HepG2 (cell line): ENCODE results near the gene MRM3. TPM values are rescaled to one million over a fixed set of nuclear protein-coding genes. Genes with fewer than 3 reads are reported as not detected.
A peak's percentile ranks its signal among the peaks of the same experiment; 100 is the strongest.

ENCODE experiments used
- ARHGAP35 ChIP-seq: sonication (generic); formaldehyde crosslinking; IDR thresholded peaks from 2 replicates; pipeline ENCODE4 v1.9.0; 2022; ENCODE audit warnings: mild to moderate bottlenecking, inconsistent platforms, moderate library complexity, missing genetic modification reagents, borderline replicate concordance
- ATF7-NPFF ChIP-seq: sonication (generic); formaldehyde crosslinking; IDR thresholded peaks from 2 replicates; pipeline ENCODE4 v1.8.1; 2023; ENCODE audit warnings: mild to moderate bottlenecking, low read depth, missing genetic modification reagents, moderate library complexity
- CCAR2 ChIP-seq: fragments of 200-400 bp; formaldehyde crosslinking; optimal IDR thresholded peaks from 2 replicates; pipeline ENCODE3; 2018; ENCODE audit warnings: low read depth, mild to moderate bottlenecking, low read length, moderate library complexity
- EED ChIP-seq: sonication (generic); formaldehyde crosslinking; IDR thresholded peaks from 2 replicates; pipeline ENCODE4 v1.5.0; 2020; ENCODE audit warnings: mild to moderate bottlenecking, missing genetic modification reagents
- FOXA3 ChIP-seq: IDR thresholded peaks from 2 replicates; pipeline ENCODE4 v1.6.1; 2016; ENCODE audit warnings: missing genetic modification reagents, missing compliant biosample characterization
- HNF4A ChIP-seq: sonication (generic); formaldehyde crosslinking; IDR thresholded peaks from 2 replicates; pipeline ENCODE4 v1.4.0; 2020; ENCODE audit warnings: missing genetic modification reagents
- KDM5B ChIP-seq: sonication (generic); formaldehyde crosslinking; IDR thresholded peaks from 2 replicates; pipeline ENCODE4 v1.4.0; 2020; ENCODE audit warnings: missing genetic modification reagents, mild to moderate bottlenecking, borderline replicate concordance
- LCORL ChIP-seq, 2 experiments: fragments of 450-650 bp in 1 of 2; sonication (generic) in 1 of 2; formaldehyde crosslinking in 1 of 2; IDR thresholded peaks; 2 replicates each; pipeline versions ENCODE4 v1.5.0 to v1.6.1; 2017 to 2020; ENCODE audit warnings: antibody characterized with exemption in 1 of 2, missing genetic modification reagents in 1 of 2
- MBD4 ChIP-seq: IDR thresholded peaks from 2 replicates; pipeline ENCODE4 v1.6.1; 2012; ENCODE audit warnings: low read length, inconsistent platforms, borderline replicate concordance
- PITX1 ChIP-seq: sonication (generic); formaldehyde crosslinking; IDR thresholded peaks from 2 replicates; pipeline ENCODE4 v1.5.1; 2020; ENCODE audit warnings: mild to moderate bottlenecking, missing genetic modification reagents
- RFX5 ChIP-seq: IDR thresholded peaks from 2 replicates; pipeline ENCODE4 v1.6.1; 2011; ENCODE audit warnings: low read depth, low read length, improper control_type of control experiment
- SMARCC2 ChIP-seq: fragments of 450-650 bp; IDR thresholded peaks from 2 replicates; pipeline ENCODE4 v1.6.1; 2017; ENCODE audit warnings: antibody characterized with exemption, mild to moderate bottlenecking
- TBX3 ChIP-seq: fragments of 450-650 bp; IDR thresholded peaks from 2 replicates; pipeline ENCODE4 v1.6.1; 2017; ENCODE audit warnings: antibody characterized with exemption, mild to moderate bottlenecking, inconsistent platforms, borderline replicate concordance
- TCF7 ChIP-seq: sonication (generic); IDR thresholded peaks from 2 replicates; pipeline ENCODE4 v1.6.1; 2016; ENCODE audit warnings: antibody characterized with exemption, low read depth
- YEATS4 ChIP-seq: sonication (generic); formaldehyde crosslinking; IDR thresholded peaks from 2 replicates; pipeline ENCODE4 v1.4.0; 2020; ENCODE audit warnings: missing genetic modification reagents, borderline replicate concordance
- ZMAT3 ChIP-seq: sonication (generic); formaldehyde crosslinking; conservative IDR thresholded peaks from 2 replicates; pipeline ENCODE4 v1.7.0; 2021; ENCODE audit warnings: missing genetic modification reagents
- ZNF232 ChIP-seq: sonication (generic); formaldehyde crosslinking; IDR thresholded peaks from 2 replicates; pipeline ENCODE4 v1.4.0; 2020; ENCODE audit warnings: missing genetic modification reagents, borderline replicate concordance
- ZNF772 ChIP-seq: sonication (generic); formaldehyde crosslinking; IDR thresholded peaks from 2 replicates; pipeline ENCODE4 v1.5.0; 2020; ENCODE audit warnings: mild to moderate bottlenecking, missing genetic modification reagents
- polyA plus RNA-seq, 8 experiments: library from polyadenylated mRNA; depleted of rRNA in 3 of 8; stranded (reverse) in 7 of 8; unstranded in 1 of 8; fragments of >200 nt; fragmentation: Illumina TruSeq in 4 of 8; extraction: Trizol in 4 of 8; gene quantifications; 2 replicates each; pipeline versions ENCODE4 v1.2.1 to v1.2.3, GENCODE V29; 2011 to 2016; ENCODE audit warnings: low read depth in 4 of 8, missing spikeins in 1 of 8, mixed read lengths in 1 of 8; ENCODE audit not compliant: insufficient read depth in 1 of 8
- total RNA-seq, 5 experiments: library from RNA; depleted of rRNA; stranded (reverse); fragments of >200 nt; fragmentation: Illumina TruSeq; extraction: Trizol; gene quantifications; 2 replicates each; pipeline ENCODE4 v1.2.3, GENCODE V29; 2016; ENCODE audit warnings: low read depth in 1 of 5
- TF ChIP-seq, protein P1 (sequence below): sonication (generic); formaldehyde crosslinking; conservative IDR thresholded peaks from 2 replicates; pipeline ENCODE4 v1.4.0; 2020; ENCODE audit warnings: mild to moderate bottlenecking, missing genetic modification reagents, moderate library complexity
- TF ChIP-seq, protein P2 (sequence below): sonication (generic); formaldehyde crosslinking; IDR thresholded peaks from 2 replicates; pipeline ENCODE4 v1.5.1; 2020; ENCODE audit warnings: missing genetic modification reagents, mild to moderate bottlenecking, borderline replicate concordance
- TF ChIP-seq, protein P3 (sequence below): sonication (generic); formaldehyde crosslinking; IDR thresholded peaks from 2 replicates; pipeline ENCODE4 v1.8.0; 2022; ENCODE audit warnings: mild to moderate bottlenecking, missing genetic modification reagents, moderate library complexity
- TF ChIP-seq, protein P4 (sequence below): sonication (generic); formaldehyde crosslinking; IDR thresholded peaks from 2 replicates; pipeline ENCODE4 v1.4.0; 2020; ENCODE audit warnings: mild to moderate bottlenecking, missing genetic modification reagents

Gene MRM3
- total and polyA plus RNA-seq, 2 of the 13 experiments (the other 11 are each of a cell fraction or from before 2014, with no cell fraction given), result 12.3 to 25.5 TPM

DNA sequence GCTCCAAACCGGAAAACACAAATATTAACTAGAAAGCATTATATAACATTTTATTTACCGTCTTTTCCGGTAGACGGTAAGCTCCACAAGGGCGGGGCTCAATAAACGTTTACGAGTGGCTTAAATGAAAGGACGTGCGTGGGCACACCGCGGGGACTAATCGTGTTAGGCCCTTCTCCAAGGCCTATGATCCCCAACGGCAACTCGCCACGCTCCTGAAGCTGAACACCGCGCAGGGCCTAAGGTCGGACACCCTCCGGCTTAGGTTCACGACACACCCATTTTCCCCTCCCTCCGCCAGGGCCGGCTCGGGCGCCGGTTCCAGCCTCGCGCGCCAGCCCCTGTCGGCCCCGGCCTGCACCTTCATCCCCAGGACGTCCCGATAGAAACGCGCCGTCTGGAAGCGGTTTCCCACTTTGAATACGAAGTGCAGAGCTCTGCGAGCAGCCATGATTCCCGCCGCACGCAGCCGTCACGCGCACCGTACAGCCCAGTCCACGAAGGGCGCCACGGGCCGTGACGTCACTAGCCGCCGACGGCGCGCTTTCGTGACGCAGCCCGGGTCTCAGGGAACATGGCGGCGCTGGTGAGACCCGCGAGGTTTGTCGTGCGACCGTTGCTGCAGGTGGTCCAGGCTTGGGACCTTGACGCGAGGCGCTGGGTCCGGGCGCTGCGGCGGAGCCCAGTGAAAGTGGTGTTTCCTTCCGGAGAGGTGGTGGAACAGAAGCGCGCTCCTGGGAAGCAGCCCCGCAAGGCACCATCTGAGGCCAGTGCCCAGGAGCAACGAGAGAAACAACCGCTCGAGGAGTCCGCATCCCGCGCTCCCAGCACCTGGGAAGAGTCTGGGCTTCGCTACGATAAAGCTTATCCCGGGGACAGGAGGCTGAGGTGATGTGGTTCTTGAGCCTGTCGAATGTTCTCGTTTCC, at the start of gene MRM3, which contains the start of gene GLOD4 (continued):
- TF ChIP-seq, protein P1, sequence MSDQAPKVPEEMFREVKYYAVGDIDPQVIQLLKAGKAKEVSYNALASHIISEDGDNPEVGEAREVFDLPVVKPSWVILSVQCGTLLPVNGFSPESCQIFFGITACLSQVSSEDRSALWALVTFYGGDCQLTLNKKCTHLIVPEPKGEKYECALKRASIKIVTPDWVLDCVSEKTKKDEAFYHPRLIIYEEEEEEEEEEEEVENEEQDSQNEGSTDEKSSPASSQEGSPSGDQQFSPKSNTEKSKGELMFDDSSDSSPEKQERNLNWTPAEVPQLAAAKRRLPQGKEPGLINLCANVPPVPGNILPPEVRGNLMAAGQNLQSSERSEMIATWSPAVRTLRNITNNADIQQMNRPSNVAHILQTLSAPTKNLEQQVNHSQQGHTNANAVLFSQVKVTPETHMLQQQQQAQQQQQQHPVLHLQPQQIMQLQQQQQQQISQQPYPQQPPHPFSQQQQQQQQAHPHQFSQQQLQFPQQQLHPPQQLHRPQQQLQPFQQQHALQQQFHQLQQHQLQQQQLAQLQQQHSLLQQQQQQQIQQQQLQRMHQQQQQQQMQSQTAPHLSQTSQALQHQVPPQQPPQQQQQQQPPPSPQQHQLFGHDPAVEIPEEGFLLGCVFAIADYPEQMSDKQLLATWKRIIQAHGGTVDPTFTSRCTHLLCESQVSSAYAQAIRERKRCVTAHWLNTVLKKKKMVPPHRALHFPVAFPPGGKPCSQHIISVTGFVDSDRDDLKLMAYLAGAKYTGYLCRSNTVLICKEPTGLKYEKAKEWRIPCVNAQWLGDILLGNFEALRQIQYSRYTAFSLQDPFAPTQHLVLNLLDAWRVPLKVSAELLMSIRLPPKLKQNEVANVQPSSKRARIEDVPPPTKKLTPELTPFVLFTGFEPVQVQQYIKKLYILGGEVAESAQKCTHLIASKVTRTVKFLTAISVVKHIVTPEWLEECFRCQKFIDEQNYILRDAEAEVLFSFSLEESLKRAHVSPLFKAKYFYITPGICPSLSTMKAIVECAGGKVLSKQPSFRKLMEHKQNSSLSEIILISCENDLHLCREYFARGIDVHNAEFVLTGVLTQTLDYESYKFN, result peak; percentile 43
- no peak for TF ChIP-seq ZMAT3 (CRISPR knock-in tag)
- peak; percentile 94 for TF ChIP-seq KDM5B
- peak; percentile 94 for TF ChIP-seq ATF7-NPFF (CRISPR knock-in tag)
- peak; percentile 48; the same call in 1 of the 2 replicates for TF ChIP-seq HNF4A (CRISPR knock-in tag)
- peak; percentile 78 for TF ChIP-seq RFX5
- TF ChIP-seq ZNF232 (CRISPR knock-in tag), result peak; percentile 7; the same call in 1 of the 2 replicates
- TF ChIP-seq, protein P2, sequence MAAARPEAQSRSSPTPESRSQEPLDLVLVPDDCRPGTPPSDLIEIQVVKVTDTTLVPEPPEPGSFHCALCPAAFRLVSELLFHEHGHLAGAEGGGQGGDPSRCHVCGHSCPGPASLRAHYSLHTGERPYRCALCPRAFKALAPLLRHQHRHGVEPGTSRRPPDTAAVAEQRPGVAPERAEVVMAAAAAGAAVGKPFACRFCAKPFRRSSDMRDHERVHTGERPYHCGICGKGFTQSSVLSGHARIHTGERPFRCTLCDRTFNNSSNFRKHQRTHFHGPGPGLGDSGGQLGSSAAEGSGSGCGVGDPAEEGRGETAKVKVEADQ, result peak; percentile 63; the same call in 1 of the 2 replicates
- peak; percentile 86 for TF ChIP-seq PITX1 (CRISPR knock-in tag)
- peak; percentile 75 for TF ChIP-seq FOXA3 (CRISPR knock-in tag)
- peak; percentile 70 for TF ChIP-seq ARHGAP35 (CRISPR knock-in tag)
- peak; percentile 97 for TF ChIP-seq EED (CRISPR knock-in tag)
- TF ChIP-seq LCORL (IDR thresholded peaks at IDR 0.05), result no peak
- TF ChIP-seq LCORL (CRISPR knock-in tag; IDR thresholded peaks at IDR 0.05), result peak; percentile 40; the same call in 1 of the 2 replicates
- no peak for TF ChIP-seq CCAR2
- no peak for TF ChIP-seq SMARCC2
- TF ChIP-seq, protein P3, sequence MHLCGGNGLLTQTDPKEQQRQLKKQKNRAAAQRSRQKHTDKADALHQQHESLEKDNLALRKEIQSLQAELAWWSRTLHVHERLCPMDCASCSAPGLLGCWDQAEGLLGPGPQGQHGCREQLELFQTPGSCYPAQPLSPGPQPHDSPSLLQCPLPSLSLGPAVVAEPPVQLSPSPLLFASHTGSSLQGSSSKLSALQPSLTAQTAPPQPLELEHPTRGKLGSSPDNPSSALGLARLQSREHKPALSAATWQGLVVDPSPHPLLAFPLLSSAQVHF (CRISPR knock-in tag), result 0 out of 2 replicates have a peak, but pooled peaks have one; percentile 70
- TF ChIP-seq ZNF772, result peak; percentile 93
- TF ChIP-seq YEATS4 (CRISPR knock-in tag), result peak; percentile 97
- TF ChIP-seq TBX3, result no peak
- no peak for TF ChIP-seq MBD4
- TF ChIP-seq, protein P4, sequence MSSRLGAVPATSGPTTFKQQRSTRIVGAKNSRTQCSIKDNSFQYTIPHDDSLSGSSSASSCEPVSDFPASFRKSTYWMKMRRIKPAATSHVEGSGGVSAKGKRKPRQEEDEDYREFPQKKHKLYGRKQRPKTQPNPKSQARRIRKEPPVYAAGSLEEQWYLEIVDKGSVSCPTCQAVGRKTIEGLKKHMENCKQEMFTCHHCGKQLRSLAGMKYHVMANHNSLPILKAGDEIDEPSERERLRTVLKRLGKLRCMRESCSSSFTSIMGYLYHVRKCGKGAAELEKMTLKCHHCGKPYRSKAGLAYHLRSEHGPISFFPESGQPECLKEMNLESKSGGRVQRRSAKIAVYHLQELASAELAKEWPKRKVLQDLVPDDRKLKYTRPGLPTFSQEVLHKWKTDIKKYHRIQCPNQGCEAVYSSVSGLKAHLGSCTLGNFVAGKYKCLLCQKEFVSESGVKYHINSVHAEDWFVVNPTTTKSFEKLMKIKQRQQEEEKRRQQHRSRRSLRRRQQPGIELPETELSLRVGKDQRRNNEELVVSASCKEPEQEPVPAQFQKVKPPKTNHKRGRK (CRISPR knock-in tag), result no peak
- 0 out of 2 replicates have a peak, but pooled peaks have one; percentile 13 for TF ChIP-seq TCF7
